Subcutaneous adipose tissue (tissue), 4 donors: ENCODE results near the gene PCK1. TPM values are rescaled to one million over a fixed set of nuclear protein-coding genes. Genes with fewer than 3 reads are reported as not detected.

Experiments
- CTCF ChIP-seq: fragments of 450-650 bp; IDR thresholded peaks from one replicate; pipeline ENCODE4 v1.5.1; 2016; ENCODE audit warnings: low read depth, mild to moderate bottlenecking, control low read depth, antibody characterized with exemption, moderate library complexity
- total RNA-seq, 4 donors: library from RNA; depleted of rRNA; stranded (reverse); fragments of >200 nt; gene quantifications; one replicate each; pipeline ENCODE4 v1.1.0, GENCODE V29; 2016

The PCK1 gene
- total RNA-seq, 4 donors from 2014 or later: 152 to 643 (median 237) TPM

DNA sequence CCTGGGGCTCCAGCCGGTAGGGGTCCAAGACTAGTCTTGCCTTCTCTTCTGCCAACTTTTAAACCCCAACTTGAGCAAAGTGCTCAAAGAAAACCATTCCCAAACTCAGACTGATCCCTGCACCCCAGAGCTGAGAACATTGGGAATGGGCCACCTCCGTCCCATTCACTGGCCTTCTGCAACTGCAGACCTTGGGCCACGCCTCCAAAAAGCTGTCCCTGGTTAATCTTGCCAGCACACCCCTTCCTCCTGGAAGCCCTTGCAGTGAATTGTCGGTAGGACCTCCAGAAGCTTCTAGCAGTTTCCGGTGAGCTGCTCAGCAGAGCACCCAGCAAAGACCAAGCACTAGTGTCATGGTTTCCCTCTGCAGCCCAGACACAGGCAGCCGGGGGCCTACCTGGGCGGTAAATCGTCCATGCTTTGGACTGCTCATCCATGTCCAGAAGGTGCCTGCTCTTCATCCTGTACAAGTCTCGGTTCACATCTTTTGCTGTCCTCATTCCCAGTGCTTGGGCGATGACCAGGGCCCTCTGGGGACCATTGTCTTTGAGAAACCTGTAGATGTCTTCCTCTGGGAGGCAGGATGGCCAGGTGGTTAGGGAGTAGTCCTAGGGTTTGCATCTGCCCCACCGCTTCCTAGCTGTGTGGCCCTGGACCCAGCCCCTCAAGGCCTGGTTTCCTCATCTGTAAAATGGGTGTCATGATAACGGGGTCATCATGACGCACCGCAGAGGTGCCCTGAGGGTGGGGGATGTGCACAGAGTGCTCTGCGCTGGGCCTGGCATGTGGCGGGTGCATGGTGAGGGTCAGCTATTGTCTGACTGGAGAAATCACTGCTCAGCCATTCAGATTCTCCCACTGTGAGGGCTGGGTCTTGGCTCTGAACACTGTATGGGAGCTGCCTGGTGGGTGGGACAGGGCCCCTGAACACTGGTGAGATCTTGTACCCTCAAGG lies 53.9 kb downstream of the PCK1 start:
- TF ChIP-seq CTCF: no peak

- TF ChIP-seq CTCF: no peak
Observed at GRCh38 chr20:57615445-57615811, 54.5 kb downstream of the PCK1 start.

GRCh38 chr20:57616143-57616951 lies 55.4 kb downstream of the PCK1 start:
- no peak for TF ChIP-seq CTCF

- no peak for TF ChIP-seq CTCF
Observed at GRCh38 chr20:57617079-57617795, 56.3 kb downstream of the PCK1 start.

Other genes starting within 250 kb of the PCK1 start
- gene SPO11, start 231.3 kb upstream of the PCK1 start, total RNA-seq: not detected
- 10 to 100 TPM; 13.9 to 39.5 (median 16.4) TPM for gene RAE1, start 209.9 kb upstream of the PCK1 start, total RNA-seq
- gene RBM38, start 169.7 kb upstream of the PCK1 start, total RNA-seq: 1 to 10 TPM; 3.7 to 9.1 (median 6.3) TPM
- under 1 TPM in 1 of 4 donors, not detected in 3; 0.17 TPM for gene CTCFL, start 36.0 kb upstream of the PCK1 start, total RNA-seq
- gene ZBP1, start 59.3 kb downstream of the PCK1 start, total RNA-seq: 1 to 10 TPM in 1 of 4 donors, under 1 TPM in 2, not detected in 1; 0.57 to 1.0 (median 0.88) TPM
- gene PMEPA1, start 148.9 kb downstream of the PCK1 start, total RNA-seq: 10 to 100 TPM in 2 of 4 donors, 1 to 10 TPM in 2; 7.5 to 31.3 (median 13.9) TPM